GDM1 (cell line): ENCODE data around the gene NDRG3.
"Not testable (repeated sequence)": the region's sequence is repeated elsewhere in the genome, so short reads cannot be mapped to it uniquely, and the experiment has no call there.

Source experiments
- DNase-seq: peaks from one replicate; lab custom pipeline; 2025; lab: John Stamatoyannopoulos, UW

The NDRG3 gene

DNA sequence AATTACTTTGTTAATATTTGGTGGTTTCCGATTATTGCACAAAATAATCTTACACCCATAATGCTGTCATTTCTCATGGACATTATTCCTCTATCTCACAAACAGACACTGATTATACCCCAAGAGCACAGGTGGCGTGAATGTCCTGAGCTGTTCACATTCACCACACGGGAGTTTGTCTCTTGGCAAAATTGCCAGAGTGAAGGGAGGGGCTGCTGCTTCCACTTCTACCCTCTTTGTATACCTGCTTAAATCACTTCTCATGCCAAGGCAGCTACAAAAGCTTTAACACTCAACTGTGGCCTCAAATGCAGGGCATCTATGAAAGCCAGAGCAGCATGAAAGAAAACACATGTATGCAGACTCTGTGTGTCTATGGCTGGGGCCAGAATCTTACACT lies 58.0 kb downstream of the NDRG3 start:
- DNase-seq = no peak

DNA sequence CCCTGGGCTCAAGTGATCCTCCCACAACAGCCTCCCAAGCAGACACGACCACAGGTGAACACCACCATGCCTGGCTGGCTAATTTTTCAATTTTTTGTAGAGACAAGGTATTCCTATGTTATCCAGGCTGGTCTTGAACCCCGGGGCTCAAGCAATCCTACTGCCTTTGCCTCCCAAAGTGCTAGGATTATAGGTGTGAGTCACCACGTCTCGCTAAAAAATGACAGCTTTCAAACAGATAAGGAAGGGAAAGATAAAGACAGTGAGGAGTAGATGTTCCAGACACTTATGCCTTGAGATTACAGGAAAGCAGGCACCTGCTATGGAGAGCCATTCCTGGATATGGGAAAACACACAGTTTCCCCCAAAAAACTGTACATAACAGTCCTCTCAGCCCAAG lies 58.9 kb downstream of the NDRG3 start:
- DNase-seq = no peak

- no peak for DNase-seq
Observed at GRCh38 chr20:36686504-36686903, 59.4 kb downstream of the NDRG3 start.

- DNase-seq = no peak
Observed at GRCh38 chr20:36684747-36685146, 61.1 kb downstream of the NDRG3 start.

GRCh38 chr20:36682311-36682710 lies 63.6 kb downstream of the NDRG3 start:
- DNase-seq = no peak

- no peak for DNase-seq
Observed at GRCh38 chr20:36677422-36677771, 68.5 kb downstream of the NDRG3 start.

GRCh38 chr20:36676701-36677421 lies 69.0 kb downstream of the NDRG3 start:
- DNase-seq = no peak

- not testable (repeated sequence) for DNase-seq
Observed at GRCh38 chr20:36675545-36675944, 70.3 kb downstream of the NDRG3 start.

GRCh38 chr20:36672991-36673390 lies 72.9 kb downstream of the NDRG3 start:
- DNase-seq = no peak

GRCh38 chr20:36670665-36671357 lies 75.1 kb downstream of the NDRG3 start:
- no peak for DNase-seq

DNA sequence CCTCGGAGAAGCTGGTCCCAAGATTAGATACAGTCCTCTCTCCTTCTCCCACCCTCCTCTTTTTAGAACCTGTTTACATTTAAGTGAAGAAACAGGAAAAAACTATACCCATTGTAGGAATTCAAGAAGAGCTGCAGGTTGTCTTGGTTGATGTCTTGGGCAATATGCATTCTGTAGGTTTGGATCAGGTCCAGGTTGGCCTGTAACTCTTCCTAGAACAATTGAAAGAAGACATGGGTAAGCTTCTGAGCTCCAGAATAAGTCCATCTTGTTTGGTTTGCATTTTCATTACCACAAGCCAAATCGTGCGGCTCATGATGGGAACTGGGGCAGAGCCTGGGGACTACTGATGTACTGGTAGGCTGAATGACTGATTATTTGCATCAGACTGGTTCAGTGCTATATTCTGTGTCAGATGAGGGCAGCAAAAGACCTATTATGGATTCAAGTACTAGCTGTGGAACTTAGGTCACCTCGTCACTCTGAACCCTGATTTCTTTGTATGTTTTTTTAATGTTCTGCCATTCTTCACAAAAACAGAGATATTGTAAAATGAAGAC lies 79.6 kb downstream of the NDRG3 start:
- no peak for DNase-seq

DNA sequence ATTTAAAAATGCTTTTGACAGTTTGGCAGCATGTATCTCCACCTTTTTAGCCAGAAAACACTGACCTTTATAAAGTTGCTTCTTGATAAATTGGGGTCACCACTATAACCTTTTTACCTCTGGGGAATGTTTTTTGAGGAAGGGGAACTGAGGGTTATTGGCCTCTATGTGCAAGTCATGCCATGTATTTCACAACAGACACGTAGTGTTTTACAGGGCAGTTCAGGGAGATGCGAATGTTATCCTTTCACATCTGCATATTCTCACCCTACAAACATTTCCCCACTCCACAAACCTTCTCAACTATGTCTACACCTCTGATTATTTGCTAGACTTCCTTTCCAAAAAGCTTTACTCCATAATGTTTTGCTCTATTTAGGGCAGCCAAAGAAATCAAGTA lies 82.9 kb downstream of the NDRG3 start:
- no peak for DNase-seq

DNA sequence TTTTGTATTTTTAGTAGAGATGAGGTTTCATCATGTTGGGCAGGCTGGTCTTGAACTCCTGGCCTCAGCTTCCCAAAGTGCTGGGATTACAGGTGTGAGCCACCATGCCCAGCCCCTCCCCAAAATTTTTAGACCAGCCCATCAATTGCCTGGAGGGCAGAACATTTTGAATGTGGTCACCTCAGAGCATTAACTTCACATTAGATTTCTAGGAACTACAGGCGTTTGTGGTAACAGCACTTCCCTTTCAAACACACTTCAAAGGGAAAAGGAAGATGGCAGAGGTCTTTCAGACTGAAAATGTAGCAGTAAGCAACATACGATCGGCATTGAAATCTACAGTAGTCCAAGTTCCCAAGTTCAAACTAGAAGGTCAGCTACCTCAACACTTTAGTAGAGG lies 87.6 kb downstream of the NDRG3 start:
- peak; percentile 2 for DNase-seq

DNA sequence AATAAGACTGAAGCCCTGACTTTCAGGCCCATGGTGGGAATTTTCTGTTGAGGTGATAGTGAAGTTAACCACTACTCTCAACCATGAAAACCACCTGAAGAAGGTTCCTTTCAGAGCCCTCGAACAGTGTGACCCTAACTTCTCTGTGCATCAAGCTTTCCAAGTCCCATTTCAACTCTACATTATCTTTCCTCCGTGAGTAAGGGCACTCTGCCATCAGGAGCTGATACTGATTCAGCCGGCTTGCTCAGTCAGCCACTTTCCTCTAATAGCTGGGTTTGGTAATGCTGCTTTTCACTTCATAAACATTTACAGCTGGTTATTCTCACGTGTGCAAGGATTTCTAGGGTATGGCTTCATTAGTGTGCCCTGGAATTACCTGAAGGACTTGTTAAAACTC lies 89.2 kb downstream of the NDRG3 start:
- DNase-seq = no peak

DNA sequence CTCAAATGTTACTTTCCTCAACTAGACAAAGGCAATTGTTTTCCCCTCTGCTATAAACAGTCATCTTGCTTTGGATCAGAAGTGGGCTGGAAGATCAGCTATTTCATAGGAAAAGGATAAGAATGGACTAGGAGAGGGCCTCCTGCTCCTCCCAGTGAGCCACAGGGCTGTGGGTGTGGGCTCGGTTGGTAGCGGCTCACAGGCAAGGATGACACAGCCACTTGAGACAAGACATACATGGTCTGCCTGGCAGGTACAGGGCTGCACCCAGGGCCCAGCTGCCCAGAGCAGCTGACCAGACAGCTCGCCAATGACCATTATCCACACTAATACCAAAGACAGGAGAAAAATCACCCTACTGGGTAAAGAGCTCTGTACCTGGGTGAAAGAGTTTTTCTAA lies 90.9 kb downstream of the NDRG3 start:
- no peak for DNase-seq

GRCh38 chr20:36654506-36654905 lies 91.4 kb downstream of the NDRG3 start:
- no peak for DNase-seq

DNA sequence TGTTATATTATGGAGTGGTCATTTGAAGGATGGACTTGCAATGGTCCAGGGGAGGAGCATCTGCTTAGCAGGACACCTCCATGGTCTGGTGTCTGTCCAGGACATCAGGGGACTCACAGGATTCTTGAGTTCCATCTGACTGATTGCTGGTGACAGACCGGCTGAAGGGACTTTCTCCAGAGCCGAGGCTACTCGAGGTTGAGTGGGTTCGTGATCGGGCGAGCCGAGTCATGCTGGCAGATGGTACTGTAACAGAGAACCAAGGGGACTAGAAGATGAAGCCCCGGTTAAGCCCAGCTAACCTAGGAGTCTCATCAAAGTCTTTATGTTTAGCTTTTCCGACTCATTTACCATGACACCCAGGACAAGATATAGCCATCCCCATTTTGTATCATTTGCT lies 92.4 kb downstream of the NDRG3 start:
- no peak for DNase-seq

DNA sequence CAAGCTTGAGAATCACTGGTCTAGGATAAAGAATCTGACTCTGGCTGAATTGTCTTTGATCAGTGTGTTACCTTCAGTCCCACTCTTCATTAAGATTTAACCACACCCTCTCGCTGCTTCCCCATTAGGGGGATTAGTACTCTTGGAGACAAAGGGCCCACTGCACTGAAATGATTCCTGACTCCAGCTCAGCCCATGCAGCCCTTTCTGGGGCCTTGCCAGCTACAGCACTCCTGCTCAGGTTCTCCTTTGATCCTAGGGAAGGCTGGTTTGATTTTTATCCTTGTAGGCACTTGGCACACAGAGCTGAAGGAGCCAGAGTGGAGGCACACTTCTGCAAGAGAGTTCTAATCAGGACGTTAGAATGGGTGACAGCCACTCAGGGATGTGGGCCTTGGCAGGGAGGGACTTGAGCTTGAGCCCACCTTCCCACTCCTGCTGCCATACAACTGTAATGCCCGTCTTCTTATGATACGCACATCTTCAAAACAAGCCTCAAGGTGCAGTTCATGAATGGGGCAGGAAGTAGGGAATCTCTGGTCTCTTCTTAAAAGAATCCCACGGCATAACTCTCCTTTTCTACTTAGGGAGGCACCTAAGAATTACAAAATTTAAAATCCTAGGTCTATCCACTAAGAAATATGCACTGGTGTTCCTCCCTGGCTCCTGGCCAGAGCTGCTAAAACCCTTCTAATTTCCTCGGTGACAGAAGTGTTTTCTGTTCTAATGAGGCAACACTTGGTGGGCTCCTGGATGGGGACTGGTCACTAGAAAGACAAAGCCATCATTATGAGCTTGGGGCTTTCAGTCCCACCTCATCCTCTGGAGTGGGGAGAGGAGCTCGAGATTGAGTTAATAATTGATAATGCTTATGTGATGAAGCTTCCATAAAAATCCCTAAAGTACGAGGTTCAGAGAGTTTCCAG lies 98.4 kb downstream of the NDRG3 start:
- DNase-seq = no peak

DNA sequence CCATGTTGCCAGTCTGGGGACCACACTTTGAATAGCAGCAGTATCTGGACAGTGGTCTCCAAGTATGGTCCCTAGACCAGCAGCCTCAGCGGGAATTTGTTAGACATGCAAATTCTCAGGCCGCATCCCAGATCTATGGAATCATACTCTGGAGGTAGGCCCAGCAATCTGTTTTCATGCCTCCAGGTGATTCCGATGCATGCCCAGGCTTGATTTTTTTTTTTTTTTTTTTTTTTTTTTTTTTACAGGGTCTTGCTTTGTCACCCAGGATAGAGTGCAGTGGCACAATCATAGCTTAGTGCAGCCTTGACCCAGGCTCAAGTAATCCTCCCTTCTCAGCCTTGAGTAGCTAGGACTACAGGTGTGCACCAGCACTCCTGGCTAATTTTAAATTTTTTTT lies 99.2 kb downstream of the NDRG3 start:
- no peak for DNase-seq

DNA sequence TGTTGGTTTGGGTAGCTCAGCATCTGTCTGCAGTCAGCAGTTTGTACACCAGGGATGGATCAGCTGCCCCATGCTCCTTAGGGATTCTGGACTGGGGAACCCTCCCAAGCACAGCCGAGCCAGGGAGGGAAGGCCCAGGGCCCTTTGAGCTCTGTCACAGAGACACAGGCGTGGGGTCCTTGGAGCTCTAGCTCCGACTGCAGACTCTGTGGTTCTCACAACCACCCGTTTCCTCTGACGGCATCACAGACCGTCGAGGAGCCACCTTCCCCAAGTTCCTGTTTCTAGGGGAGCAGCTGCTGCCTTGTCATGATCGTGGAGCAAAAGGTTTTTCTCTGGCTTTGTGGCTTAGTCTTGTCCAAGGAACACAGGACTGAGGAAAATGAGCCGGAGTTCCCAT lies 99.9 kb downstream of the NDRG3 start, which contains the start of gene SLA2:
TSS of gene SLA2 (minus strand) at position 199 of the 400 bp plus-strand sequence. CDS start 4,861 bp downstream, outside the sequence.
- peak; percentile 84 for DNase-seq

DNA sequence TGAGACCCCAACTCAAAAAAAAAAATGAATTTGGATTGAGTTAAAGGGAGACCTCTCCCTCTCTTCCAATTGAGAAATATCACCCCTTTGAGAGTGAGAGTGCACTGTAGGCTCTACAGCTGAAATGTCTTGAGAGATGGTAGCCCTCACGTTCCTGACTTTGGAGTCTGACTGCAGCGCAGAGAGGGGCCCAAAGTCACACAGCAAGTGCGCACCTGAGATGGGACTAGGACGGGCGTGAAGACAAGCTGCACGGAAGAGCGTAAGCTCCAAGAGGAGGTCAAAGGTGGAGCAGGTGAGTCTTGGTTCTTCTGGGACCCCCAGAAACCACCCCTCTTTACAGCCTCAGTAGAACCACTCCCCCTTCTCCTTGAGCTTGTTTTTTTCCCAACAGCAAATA lies 100.5 kb downstream of the NDRG3 start:
- DNase-seq = no peak

DNA sequence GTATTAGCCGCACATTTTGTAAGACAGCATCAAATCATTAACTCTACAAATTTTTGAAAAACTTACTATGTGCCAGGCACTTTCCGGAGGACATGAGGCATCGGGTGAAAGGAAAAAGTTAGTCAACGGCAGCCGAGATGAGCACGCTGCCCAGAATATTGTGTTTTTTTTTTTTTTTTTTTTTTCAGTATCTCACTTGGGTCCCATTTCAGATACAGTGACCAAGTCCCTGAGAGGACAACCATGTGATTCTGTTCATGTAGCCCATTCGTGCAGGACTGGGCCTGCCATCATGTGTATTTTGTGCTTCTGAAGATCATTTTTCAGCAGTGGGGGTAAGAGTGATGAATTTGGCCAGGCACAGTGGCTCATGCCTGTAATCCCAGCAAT lies 101.2 kb downstream of the NDRG3 start:
- DNase-seq = no peak
